ENCODE data around the gene BBOX1.

DNA sequence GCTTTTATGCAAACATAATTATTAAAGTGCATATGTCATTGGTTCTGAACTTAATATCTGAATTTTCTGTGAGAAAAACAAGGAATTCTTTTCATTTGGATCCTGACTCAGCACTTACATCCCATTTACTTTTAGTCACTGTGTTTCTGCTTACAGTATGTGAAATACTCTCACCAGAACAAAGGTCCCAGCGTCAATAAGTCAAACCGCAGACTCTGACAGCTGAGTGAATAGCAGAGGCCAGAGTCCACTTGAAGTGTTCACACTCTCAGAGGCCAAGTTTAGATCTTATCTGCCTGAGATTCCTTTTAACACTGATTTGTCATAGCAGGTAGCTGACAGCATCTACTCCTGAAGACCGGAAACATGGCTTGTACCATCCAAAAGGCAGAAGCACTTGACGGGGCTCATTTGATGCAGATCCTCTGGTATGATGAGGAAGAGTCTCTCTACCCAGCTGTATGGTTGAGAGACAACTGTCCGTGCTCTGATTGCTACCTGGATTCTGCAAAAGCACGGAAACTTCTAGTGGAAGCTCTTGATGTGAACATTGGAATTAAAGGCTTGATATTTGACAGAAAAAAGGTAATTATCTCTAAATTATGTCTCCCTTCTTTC is 14.6 kb downstream of the BBOX1 start:
- TF ChIP-seq POLR2AphosphoS5 (IDR thresholded peaks at IDR 0.05; ENCODE audit: borderline replicate concordance, low read depth, low read length) (no peak), EZH2 (IDR thresholded peaks at IDR 0.05) (no peak)
